Kasumi-1 (cell line): ENCODE measurements around the gene SMAP2.
A peak's percentile ranks its signal among the peaks of the same experiment; 100 is the strongest.
"Not testable (repeated sequence)": the region's sequence is repeated elsewhere in the genome, so short reads cannot be mapped to it uniquely, and the experiment has no call there.

Experiments
- DNase-seq, 2 experiments: peaks; one replicate each; lab custom pipeline; 2025; lab: John Stamatoyannopoulos, UW

The SMAP2 gene

DNA sequence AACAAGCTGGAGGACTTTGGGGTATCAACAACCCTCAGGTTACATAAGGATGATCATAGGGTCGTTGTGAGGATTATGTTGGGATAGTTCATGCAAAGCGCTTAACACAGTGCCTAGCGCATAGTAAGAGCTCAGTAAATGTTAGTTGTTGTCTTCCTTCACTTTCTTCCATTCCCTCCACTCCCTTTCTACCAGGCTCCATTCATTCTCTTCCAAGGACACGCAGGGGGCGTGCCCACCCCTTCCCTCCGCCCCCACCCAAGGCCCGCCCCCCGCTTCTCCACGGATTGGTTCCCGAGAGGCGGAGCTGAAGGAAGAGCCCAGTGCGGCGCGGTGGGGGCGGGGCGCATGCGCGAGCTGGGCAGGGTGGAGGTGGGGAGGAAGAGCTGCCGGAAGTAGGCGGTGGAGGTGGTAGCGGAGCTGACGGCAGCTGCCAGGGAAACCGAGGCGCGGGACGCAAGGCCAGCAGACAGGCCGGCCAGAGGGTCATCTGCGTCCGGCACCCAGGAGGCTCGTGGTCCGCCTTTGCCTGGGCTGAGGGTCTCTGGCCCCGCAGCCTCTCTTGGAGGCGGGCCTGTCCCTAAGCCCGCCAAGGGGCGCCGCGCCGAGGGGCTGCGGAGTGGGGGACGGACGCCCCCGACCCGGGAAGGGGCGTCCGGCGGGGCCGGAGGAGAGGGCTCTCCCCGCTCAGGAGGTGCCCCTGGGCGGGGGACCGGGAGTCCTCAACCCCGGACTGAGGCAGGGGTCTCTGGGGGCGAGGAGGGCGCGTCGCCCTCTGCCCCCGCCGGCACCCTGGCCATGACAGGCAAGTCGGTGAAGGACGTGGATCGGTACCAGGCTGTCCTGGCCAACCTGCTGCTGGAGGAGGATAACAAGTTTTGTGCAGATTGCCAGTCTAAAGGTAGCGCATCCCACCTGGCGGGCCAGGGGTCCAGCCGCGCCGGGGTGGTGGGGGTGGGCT, at the start of gene SMAP2:
Gene SMAP2 (plus strand): TSS at position 405 of the 961 bp plus-strand sequence. CDS start 394 bp downstream, at position 799.
- DNase-seq = peak; percentile 85 to 88

DNA sequence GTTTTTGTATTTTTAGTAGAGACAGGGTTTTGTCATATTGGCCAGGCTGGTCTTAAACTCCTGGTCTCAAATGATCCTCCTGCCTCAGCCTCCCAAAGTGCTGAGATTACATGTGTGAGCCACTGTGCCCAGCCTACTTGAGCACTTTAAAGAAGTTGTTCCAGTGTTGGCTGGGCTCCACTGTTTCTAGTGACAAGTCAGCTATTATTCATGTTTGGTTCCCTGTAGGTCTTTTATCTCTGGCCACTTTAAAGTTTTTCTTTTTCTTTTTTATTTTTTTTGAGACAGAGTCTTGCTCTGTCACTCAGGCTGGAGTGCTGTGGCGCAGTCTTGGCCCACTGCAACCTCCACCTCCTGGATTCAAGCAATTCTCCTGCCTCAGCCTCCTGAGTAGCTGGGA, 42.1 kb upstream of the SMAP2 start:
- not testable (repeated sequence) for DNase-seq

DNA sequence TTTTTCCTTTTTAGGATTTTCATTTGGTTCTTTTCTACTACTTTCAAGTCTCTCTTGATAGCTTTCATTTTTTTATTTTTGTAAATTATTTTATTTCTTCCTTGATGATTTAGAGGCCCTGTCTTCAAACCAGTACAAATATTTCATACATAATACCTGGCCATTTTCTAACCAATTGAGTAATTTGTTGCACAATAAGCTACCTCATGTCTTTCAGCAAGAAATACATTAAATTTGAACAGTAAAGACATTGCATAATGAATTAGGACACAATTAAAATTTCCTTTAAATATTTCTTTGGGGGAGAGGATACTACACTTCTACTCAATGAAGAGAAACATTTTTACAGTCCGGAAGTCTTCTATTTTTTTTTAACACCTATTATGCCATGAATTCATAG, 40.8 kb upstream of the SMAP2 start:
- no peak for DNase-seq

DNA sequence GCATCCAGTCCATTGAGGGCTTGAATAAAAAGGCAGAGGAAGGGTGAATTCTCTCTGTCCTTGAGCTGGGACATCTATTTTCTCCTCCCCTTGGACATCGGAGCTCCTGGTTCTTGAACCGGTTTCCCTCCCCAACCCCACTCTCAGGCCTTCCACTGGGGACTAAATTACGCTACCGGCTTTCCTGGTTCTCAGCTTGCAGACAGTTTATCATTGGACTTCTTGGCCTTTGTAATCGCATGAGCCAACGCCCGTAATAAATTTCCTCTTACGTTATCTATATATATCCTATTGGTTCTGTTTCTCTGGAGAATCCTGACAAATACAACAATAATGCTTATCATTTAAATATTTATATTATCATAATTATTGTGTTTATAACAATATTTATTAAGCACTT, 36.1 kb upstream of the SMAP2 start:
- DNase-seq = no peak

DNA sequence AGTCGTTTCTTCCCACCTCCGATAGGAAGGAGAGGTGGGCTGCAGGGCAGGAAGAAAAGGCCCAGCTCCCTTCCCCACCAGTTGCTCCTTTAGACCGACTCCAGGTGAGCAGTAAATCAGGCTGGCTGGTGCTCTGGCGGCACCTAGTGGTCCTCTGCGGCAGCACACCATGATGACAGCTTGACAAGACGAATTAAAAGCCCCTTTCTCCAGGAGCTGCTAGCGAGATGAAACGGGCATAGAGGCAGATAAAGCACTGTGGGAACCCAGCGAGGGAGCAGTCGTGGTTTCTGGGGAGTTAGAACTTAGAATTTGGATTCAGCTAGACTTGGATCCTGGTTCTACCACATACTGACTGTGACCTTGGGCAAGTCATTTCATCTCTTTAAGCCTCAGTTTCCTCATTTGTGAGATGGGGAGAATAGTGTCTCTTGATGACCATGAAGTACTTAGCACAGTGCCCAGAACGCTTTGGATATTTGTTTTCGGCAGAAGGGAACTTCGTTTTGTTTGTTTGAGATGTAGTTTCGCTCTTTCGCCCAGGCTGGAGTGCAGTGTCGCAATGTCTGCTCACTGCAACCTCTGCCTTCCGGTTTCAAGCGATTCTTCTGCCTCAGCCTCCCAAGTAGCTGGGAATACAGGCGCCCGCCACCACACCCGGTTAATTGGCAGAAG, 34.6 kb upstream of the SMAP2 start:
- peak; percentile 72 to 78 for DNase-seq

DNA sequence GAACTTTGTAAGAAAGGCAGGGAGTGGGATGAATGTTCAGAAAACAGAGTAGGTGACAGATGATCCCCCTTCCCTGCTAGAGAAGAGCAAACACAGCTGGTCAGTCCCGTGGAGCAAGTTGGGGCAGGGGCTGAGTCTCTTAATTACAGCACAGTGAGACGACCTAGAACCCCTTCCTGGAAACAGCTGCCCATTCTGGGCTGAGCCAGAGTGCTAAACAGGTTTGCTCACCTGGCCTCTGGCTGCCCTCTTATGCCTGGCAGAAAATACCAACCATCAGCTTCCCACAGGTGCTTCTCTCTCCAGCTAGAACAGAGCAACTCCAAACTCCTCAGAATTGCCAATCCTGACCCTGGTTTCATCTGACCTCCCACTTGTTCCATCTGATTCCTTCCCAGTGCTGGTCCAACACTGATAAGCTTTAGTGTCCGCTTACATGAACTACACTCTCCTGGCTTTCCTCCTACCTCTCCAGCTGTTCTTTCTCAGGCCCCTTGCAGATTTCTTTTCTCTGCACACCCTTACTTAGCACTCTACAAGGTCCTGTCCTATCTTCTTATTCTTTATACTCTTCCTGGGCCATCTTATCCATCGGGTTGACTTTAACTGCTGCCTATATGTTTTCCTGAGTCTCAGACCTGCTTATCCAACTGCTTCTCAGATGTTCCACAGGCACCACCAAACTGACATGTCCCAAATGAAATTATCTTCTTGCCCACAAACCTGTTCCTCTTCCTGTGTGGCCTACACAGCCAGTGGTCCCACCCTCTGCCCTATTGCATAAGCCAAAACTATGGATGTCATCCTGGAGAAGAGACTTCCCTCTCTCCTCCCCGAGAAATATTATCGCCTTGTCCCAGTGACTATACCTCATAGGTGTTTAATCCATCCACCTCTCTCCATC, 33.9 kb upstream of the SMAP2 start:
- DNase-seq = peak; percentile 8 to 18

DNA sequence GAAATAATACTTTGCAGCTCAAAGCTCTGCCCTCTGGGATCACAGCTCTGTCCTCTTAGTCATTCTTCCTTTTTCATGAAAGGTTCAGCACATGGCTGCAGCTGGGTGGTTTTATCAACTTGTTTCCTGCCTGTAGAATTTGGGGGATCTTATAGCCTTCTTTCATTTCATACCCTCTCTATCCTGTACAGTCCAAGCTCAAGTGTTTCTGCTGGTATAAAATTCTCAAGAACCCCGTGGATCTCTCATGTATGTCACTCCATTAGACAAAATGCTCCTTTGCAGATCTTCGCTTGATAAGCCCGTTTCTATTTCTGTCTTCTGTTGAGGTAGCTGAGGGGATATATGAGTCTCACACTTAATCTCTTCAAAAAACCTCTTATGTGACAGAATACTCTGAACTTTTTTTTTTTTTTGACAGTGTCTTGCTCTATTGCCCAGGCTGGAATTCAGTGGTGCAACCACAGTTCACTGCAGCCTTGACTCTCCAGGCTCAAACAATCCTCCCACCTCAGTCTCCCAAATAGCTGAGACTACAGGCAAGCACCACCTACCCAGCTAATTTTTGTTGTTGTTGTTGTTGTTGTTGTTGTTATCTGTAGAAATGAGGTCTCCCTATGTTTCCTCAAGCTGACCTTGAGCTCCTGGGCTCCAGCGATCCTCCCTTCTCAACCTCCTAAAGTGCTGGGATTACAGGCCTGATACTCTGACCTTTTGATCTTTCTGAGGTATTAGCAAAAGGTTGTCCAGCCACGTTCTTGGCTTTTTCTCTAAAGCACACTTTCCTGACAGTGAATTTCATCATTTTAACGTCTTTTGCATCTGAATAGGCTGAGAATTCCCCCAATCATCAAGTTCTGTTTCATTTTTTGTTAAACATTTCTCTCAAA, 31.8 kb upstream of the SMAP2 start:
- no peak for DNase-seq

DNA sequence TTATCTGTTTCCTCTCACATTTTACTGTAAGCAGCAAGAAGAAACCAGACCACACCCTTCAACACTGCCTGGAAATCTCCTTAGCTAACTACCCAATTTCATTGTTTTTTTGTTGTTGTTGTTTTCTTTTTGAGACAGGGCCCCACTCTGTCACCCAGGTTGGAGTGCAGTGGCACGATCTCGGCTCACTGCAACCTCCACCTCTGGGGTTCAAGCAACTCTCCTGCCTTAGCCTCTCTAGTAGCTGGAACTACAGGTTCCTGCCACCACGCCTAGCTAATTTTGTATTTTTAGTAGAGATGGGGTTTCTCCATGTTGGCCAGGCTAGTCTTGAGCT, 31.2 kb upstream of the SMAP2 start:
- DNase-seq = not testable (repeated sequence)

DNA sequence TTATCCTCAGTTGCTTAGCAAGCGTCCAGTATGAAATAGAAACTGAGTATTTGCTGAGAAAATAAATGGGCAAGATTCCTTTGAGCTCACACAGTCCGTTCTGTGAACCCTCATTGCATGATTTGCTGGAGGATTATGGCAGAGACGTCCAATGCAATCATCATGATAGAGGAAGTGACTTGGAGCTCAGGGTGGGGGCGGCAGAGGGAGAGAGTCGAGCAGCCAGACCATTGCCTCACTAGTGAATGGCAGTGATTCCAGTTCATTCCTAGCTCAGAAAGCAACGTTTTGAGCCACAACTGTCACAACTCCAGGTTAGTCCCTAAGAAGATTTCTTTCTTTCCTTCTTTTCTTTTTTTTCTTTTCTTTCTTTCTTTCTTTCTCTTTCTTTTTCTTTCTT, 28.9 kb upstream of the SMAP2 start:
- peak; percentile 9 to 32 for DNase-seq

DNA sequence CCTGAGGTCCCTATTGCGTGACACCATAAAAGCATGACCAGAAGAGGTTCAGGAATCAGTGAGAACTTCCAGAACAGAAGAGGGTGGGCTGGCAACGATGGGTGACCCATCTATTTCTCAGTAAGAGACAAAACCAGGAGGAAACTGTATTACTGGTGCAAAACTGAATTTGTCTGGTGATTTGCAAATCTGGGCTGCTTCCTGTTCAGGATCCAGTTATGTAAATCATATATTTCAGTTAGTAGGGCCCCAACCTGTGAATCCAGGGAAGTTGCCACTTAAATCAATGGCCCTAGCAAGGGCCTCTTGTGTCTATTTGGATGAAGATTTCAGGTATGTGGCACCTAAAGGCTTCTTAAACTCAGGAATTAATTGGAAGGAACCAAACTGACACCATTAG, 23.1 kb upstream of the SMAP2 start:
- no peak for DNase-seq

DNA sequence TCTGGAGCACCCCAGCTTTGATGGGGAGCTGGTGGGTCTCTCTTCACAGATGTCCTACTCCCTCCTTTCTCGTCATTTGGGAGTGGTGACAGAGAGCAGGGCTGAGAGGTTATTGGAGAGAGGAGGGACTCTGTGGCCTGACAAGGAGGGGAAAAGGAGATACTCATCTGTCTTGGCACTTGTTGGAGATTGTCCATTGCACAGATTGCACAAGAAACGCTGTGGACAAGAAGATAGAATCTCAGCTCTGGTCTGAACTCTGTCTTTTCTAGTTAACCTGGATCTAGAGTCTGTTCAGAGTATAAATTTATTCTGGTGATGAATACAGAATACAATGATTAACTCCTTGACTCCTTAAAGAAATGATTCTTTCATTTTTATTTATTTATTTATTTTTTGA, 22.4 kb upstream of the SMAP2 start:
- no peak for DNase-seq

DNA sequence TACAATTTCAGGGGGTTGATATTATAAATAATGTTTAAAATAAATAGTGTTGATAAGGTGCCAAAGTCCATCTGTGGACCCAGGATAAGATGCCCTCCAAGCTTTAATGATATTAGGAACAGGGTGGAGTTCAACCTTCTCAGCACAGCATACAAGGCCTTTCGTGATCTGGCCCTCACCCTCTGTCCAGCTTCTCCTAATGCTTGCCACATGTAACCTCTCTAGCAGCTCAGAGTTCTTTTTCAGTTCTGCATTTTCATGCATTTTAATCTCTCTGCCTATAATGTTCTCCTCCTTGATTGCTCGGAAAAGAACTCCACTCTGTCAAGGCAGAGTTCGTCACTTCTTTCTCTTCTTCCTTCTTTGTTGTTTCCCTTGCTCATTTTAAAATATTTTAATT, 21.4 kb upstream of the SMAP2 start:
- no peak for DNase-seq

DNA sequence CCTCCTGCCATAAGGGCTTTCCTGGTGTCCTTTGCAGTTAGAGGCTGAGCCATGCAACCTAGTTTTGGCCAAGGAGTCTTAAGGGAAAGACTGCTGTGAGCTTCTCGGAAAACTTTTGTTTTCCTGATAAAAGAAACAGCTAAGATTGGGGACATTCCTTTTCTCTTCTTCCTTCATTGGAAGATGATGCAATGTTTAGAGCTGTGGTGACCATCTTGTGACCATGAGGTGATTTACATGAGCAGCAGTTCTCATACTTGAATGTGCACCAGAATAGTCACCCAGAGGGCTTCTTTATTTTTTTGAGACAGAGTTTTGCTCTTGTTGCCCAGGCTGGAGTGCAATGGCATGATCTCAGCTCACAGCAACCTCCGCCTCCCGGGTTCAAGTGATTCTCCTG, 20.4 kb upstream of the SMAP2 start:
- no peak for DNase-seq

DNA sequence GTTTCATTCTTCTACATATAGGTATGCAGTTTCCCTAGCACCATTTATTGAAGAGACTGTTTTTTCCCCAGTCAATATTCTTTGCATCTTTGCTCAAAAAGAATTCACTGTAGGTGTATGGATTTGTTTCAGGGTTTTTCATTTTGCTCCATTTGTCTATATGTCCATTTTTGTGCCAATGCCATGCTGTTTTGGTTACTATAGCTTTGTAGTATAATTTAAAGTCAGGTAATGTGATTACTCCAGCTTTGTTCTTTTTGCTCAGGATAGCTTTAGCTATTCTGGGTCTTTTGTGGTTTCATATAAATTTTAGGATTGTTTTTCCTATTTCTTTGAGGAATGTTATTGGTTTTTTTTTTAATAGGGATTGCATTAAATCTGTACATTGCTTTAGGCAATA, 15.9 kb upstream of the SMAP2 start:
- no peak for DNase-seq

DNA sequence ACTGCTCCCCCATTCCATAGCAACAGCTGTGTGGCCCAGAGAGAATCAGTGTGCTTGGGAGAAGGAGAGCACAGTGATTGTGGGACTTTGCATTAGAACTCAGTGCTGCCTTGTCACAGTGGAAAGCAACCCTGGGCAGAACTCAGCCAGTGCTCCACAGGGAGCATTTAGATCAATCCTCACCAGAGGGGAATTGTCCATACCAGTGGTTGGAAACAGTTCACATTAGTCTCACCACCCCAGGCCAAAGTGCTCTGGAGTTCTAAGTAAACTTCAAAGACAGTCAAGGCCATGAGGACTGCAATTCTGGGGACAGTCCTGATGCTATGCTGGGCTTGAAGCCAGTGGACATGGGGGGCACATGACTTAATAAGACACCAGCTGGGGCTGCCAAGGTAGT, 12.9 kb upstream of the SMAP2 start:
- DNase-seq = no peak

DNA sequence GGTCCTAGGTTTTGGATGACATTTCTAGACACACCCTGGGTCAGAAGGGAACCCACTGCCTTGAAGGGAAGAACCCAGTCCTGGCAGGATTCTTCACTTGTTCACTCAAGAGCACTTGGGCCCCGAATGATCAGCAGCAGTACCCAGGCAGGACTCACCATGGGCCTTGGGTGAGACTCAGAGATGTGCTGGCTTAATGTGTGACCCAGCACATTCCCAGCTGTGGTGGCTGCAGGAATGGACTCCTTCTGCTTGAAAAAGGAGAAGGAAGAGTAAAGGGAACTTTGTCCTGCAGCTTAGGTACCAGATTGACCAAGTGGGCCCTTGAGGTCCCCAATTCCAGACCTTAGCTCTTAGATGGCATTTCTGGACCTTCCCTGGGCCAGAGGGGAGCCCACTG, 12.3 kb upstream of the SMAP2 start:
- no peak for DNase-seq

DNA sequence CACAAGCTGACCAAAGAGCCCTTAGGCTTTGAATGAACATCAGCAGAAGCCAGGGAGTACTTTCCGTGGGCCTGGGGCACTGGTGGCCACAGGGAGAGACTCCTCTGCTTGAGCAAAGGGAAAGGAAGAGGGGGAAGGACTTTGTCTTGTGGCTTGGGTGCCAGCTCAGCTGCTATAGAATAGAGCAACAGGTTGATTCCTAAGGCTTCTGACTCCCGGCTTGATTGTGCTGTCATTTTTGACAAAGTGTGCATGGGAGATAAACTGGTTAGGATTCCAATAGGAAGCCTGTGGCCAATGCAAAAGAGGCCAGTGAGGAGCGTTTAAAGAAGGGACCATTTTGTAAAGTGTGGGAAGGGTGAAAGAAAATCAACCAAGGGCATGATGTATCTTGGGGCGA, 11.9 kb upstream of the SMAP2 start:
- DNase-seq = no peak

DNA sequence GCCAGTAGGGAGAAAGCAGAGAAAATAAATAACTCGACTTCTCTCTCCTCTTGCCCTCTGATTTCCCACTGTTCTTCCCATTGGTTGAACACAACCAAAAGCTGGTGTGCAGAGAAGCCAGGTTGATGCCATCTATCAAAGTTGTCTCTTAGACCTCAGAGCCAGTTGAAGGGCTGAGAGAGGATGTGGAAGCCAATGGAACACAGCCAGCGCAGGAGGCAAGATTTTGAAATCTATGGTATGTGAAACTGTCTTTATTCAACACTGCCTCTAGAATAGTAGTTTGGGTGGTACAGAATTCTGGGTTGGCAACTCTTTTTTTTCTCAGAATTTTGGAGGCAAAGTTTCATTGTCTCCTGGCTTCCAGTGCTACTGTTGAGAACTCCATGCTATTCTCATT, 11.3 kb upstream of the SMAP2 start:
- DNase-seq = no peak

DNA sequence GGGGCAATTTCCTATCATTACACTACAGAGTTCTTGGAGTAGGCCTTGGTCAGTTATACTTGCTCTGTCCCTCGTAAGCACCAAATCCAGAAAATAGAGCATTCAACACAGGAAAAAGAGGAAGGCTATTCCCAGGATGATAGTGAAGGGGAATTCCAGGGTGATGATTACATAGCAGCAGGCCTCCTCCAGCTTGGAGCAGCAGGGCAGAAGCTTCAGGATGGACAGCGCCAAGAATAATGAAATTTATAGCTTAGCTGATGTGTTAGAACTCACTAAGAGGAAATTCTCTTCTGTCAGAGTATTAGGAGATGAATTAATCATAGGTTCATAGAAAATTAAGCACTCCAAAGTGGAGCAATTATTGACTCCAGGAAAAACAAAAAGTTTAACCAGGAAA, 10.8 kb upstream of the SMAP2 start:
- no peak for DNase-seq

DNA sequence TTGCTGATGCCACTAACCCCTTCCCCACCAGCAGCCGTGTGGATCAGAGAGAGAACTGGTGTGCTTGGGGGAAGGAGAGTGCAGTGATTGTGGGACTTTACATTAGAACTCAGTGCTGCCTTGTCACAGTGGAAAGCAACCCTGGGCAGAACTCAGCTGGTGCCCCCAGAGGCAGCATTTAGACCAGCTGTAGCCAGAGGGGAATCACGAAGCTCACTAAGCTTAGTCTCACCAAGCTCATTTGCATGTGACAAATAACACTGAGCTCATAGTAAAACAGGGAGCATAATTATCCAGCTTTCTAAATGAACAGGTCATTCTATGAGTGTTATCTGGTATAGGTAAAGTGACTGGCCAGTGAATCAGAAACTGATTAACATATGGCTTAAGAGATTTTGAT, 9.8 kb upstream of the SMAP2 start:
- no peak for DNase-seq

DNA sequence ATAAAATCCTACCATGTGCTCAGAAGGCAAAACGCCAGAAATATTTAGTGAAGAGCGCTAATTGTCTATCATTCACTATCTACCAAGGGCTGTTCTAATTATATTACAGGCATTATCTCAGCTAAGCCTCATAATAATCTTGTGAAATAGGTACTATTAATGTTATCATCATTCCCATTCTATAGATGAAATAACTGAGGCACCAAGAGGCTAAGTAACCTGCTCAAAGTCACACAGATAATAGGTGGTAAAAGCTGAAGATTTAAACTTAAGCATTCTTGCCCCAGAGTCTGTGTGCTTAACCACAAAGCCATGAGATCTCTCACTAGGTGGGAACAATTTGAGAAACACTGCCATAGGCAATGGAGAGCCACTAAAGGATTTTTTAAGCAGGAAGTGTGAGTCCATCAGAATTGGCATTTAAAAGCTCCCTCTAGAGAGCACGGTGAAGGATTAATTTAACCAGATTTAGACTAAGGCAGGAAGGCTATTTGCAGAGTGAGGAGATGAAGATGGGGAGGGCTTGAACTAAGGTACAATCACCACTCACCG, 1.7 kb upstream of the SMAP2 start:
- no peak for DNase-seq
